Astrocyte of the cerebellum (primary cell): Measurements from ENCODE around the gene CDC26.

ENCODE experiments used
- DNase-seq: peaks from one replicate; pipeline ENCODE4 v3.0.0-alpha.2; 2011; ENCODE audit warnings: low read depth
- H3K4me3 ChIP-seq: 2 replicates; pipeline ENCODE4 v1.5.1; 2011; ENCODE audit warnings: mild to moderate bottlenecking, low read depth, low read length, moderate library complexity
- CTCF ChIP-seq: IDR thresholded peaks from 2 replicates; pipeline ENCODE4 v1.5.1; 2012; ENCODE audit warnings: low read length, low read depth, moderate library complexity, mild to moderate bottlenecking; ENCODE audit errors: missing control alignments
- in situ Hi-C: cut with HindIII; loops from 2 replicates; pipeline ENCODE4 v1.10.0; 2017; ENCODE audit warnings: low sequenced_read_pairs

Gene CDC26

GRCh38 chr9:113222482-113222841 is 52.9 kb downstream of the CDC26 start:
- DNase-seq: no peak
- H3K4me3 ChIP-seq: peak overlapping the region; percentile 89
- TF ChIP-seq CTCF: no peak
- in situ Hi-C loops: no loop called here

GRCh38 chr9:113221800-113222481 is 53.4 kb downstream of the CDC26 start:
- TF ChIP-seq CTCF: no peak
- peak overlapping the region; percentile 89 for H3K4me3 ChIP-seq
- in situ Hi-C loops: no loop called here
- DNase-seq: no peak

GRCh38 chr9:113221003-113221799 is 54.2 kb downstream of the CDC26 start, which contains the start of the genes FKBP15 and SLC31A1:
Gene FKBP15 (minus strand): TSS chr9:113221277. CDS start chr9:113221243, 34 bp downstream.
Gene SLC31A1 (plus strand): TSS chr9:113221544. CDS start chr9:113256149, 34,605 bp downstream.
- in situ Hi-C loops: no loop called here
- peak within 1 kb of the TSS; percentile 89 for H3K4me3 ChIP-seq
- no peak for TF ChIP-seq CTCF
- DNase-seq: peak; percentile 97

GRCh38 chr9:113220467-113221002 is 54.8 kb downstream of the CDC26 start:
- H3K4me3 ChIP-seq: peak overlapping the region; percentile 89
- no peak for DNase-seq
- TF ChIP-seq CTCF: no peak
- in situ Hi-C loops: no loop called here

GRCh38 chr9:113219969-113220368 is 55.4 kb downstream of the CDC26 start:
- in situ Hi-C loops: no loop called here
- DNase-seq: peak; percentile 40
- no peak for TF ChIP-seq CTCF
- H3K4me3 ChIP-seq: peak overlapping the region; percentile 89

- DNase-seq: no peak
- in situ Hi-C loops: no loop called here
- H3K4me3 ChIP-seq: peak overlapping the region; percentile 89
- no peak for TF ChIP-seq CTCF
Observed at GRCh38 chr9:113219186-113219936, 56.0 kb downstream of the CDC26 start.
